Fibroblast of peridontal ligament (primary cell): Measurements from ENCODE around the gene GIGYF2.
"Not testable (repeated sequence)": the region's sequence is repeated elsewhere in the genome, so short reads cannot be mapped to it uniquely, and the experiment has no call there.

Experiments
- DNase-seq: peaks from one replicate; pipeline ENCODE4 v3.0.0-alpha.2; 2010; ENCODE audit errors: extremely low read depth

Gene GIGYF2

DNA sequence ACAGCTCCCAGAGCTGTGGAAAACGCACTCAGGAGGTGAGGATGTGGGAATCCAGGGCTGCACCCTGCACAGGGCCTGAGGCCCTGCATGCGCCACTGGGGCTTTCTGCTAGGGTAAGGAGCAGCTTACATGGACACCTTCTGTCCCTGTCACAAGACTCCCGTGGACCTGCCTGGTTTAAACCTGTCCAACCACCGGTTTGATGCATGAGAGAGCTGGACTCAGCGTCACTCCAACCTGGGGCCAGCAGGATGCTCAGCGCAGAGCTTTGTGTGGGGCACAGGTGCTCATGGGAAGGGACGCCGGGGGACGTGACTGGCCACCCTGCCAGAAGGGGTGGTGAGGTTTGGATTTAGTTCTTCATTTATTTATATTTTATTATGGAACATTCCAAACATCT lies 197.1 kb downstream of the GIGYF2 start:
- no peak for DNase-seq

DNA sequence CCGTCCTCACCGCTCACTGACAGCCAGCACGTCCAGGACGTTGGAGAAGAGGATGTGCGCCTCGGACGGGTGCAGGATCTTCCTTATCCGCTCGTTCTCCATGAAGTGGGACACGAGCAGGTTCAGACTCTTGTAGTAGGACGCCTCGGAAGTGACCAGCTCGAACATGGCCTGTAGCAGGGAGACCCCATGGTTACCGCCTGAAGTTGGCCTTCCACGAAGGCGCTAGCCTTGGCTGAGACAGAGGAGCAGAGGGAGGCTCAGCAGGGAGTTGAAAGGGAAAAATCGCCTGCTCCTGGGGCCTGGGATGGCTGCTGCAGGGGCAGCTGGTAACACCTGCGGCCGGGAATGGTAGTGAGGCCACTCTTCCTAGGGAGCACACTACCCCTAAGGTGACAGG lies 197.6 kb downstream of the GIGYF2 start:
- no peak for DNase-seq

DNA sequence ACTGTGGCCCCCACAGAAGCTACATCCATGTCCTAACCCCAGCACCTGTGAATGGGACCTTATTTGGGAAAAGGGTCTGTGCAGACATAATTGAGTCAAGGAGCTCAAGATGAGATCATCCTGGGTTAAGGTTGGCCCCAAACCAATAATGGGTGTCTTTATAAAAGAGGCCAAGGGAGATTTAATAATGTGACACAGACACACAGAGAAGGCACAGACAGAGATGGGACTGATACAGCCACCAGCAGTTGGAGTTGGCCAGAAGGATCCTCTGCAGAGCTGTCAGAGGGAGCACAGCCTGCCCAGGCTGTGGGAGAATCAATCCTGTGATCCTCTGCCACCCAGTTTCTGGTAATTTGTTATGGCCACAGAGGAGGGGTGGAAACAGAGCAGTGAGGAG lies 199.0 kb downstream of the GIGYF2 start:
- DNase-seq, result no peak

DNA sequence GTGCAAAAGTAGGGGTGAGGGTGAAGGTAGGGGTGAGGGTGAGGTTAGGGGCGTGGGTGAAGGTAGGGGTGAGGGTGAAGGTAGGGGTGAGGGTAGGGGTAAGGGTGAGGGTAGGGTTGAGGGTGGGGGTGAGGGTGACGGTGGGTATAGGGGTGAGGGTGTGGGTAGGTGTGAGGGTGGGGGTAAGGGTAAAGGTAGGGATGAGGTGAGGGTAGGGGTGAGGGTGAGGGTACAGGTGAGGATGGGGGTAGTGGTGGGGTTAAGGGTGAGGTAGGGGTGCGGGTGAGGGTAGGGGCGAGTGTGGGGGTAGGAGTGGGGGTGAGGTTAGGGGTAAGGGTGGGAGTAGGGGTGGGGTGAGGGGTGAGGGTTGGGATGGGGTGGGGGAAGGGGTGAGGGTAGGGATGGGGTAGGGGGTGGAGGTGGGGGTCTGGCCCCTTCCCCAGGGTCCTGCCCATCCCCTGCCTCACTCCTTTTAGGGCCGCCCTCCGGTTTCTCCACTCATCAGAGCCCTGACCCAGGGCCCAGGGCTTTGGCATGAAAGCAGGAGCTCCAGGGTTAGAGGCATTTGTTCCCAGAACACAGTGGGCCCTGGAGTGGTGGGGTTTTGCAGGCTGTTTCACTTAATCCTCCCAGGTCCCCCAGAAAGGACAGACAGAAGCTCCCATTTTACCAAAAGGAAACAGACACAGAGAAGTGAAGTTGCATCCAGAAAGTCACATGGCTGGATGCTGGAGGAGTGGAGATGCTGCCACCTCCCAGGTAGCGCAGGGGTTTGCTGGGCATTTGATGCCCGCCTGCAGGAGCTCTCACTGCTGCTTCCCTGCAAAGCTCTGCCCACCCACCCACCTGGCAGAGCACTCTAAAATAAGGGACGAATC lies 199.8 kb downstream of the GIGYF2 start:
- no peak for DNase-seq

DNA sequence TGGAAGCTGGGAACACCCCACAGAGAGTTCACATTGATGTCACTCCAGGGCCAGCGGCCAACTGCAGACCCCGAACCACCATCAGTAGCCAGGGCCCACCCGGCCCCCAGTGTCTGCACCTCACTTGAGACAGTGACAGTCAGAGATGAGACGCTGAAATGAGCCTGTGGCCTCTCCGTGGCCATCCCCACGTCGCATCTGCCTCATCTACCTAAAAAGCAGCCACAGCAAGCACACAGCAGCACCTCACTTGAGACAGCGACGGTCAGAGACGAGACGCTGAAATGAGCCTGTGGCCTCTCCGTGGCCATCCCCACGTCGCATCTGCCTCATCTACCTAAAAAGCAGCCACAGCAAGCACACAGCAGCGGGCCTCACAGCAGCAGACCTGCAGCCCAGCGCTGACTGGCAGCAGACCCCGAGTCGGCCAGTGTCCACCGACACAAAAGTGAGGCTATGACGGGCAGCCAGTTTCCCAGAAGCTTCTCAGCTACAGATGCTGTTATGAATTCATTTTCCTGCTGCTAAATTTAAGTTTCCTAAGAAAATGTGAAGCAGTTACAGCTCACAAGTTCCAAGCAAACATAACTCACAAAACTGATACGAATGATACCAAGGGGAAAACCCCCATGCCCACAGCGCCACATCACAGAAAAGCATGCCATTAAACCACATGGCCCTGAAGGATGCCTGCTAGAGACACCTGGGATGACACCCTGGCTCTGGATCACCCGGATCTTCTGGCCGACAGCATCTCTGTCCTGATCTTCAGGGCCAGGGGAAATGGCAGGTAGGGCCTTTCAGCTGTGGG lies 200.7 kb downstream of the GIGYF2 start:
- no peak for DNase-seq

DNA sequence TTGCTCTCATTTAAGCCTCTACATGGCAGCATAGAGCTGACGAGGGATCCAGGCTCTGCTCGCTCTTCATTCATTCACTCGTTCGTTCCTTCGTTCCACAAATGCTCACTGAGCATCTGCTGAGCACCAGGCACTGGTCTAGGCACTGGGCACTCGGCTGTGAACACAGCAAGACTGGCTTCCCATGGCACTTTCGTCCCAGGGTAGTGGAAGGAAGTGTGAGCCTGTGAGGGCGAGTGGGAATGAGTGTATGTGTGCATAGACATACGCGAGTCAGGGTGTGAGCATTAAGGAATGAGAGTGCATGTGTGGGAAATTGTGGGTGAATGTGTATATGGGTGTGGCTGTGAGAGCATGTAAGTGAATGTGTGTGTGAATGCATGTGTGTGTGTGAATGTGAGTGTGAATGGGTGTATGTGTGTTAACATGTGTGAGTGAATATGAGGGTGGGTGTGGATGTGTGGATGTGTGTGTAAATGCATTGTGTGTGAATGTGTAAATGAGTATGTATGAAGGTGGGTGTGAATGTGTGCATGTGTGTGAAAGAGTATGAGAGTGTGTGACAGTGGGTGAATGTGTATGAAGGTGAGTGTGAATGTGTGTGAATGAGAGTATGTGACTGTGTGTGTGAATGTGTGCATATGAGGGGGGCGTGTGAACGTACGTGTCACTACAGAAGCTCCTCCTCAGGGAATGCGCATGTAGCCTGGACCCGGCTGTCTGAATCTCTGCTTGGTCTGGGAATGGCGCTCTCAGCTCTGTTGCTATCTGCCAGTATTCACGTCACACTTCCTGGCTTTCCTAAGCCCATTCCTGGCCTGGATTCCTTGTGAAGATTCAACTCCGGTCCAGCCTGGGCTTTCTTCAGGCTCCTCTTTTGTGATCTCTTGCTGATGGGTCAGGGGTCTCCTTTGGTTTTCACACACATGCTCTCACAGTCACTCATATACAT lies 201.7 kb downstream of the GIGYF2 start:
- no peak for DNase-seq

DNA sequence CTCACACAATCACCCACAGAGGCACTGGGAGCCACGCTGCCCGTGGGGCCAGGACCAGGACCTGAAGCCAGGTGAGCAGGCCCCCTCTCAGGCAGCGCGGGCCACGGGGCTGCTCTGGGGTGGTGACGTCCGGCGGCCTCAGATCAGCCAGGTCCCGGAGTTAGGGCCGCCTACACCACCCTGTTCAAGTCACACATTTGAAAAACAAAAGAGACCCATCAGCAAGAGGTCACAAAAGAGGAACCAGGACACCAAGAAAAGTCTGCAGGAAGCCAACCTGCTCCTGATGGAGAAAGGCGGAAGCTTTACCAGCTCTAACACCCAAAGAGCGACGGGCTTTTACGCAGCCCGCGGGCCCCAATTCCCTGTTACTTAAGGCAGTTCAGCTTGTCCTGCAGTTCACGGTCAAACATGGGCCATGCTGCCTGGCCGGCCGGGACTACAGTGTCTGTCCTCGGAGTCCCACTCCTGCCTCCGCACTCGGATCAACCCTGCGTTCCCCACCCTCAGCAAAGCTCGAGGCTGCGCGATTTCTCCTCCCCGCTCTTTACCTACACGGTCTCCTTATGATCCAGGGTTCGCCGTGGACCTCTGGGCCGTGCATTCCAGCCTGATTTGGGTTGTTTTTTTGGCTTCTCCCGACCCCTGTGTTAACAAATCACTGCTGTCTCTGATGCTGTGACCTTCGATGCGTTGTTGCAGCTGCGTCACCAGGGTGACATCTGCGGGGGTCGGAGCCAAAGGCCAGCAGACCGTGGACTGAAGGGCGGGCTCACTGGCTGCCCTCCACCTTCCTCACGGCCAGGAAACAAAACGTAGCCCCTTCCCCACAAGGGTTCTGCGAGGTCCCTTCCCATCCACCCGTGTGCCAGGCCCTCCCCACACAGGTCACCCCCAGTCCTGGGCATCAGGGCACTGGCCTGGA lies 203.9 kb downstream of the GIGYF2 start:
- no peak for DNase-seq

DNA sequence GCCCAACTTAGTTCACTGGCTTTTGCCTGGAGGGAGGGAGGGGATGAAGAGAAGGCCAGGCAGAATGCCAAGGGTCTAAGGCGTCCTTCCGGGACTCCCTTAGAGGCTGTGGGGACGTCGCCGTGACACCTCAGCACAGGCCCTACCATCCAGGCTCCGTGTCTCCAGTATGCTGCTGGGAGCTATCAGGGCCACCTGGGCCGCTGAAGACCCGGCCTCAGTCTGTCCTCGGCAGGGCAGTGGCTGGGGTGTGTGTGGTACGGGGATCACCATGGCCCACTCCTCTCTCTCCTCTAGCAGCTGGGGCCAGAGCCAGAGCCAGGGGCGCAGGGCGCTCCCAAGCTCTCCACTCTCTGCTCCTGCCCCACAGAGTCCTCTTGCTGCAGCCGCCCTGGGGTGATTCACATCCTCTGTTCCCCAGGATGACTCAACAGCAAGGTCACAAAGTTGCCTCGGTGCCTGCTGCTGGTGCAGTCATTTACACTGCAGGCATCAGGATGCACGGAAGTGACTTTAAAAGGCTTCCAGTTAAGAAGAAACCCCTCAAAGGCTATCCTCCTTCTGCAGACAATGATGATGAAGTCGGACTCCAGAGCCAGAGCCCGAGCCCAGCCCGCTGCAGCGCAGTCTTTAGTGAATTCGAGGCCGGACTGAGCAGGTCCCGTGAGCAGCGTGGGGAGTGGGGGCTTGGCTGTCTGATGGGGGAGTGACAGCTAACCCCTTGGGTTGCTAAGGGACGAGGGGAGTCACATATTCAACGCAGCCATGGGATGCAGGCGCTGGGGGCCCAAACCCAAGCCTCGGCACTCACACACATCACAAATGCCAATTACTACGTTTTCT lies 204.8 kb downstream of the GIGYF2 start:
- DNase-seq, result peak; percentile 73

DNA sequence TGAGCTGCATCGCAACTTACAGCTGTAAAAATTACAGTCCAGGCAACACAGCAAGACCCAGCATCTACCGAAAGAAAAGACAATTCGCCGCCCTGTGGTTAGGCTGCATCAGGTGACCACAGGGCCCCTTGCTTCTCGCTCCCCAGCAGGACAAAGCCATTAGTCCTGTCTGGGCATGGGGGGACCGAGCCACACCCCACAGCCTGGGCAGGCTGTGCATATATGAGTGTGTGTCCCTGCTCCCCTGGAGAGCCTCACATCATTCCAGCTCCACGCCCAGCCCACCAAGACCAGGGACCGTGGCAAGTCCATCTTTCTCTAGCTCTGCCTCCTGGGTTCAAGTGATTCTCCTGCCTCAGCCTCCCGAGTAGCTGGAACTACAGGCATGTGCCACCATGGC lies 206.9 kb downstream of the GIGYF2 start:
- DNase-seq, result no peak

DNA sequence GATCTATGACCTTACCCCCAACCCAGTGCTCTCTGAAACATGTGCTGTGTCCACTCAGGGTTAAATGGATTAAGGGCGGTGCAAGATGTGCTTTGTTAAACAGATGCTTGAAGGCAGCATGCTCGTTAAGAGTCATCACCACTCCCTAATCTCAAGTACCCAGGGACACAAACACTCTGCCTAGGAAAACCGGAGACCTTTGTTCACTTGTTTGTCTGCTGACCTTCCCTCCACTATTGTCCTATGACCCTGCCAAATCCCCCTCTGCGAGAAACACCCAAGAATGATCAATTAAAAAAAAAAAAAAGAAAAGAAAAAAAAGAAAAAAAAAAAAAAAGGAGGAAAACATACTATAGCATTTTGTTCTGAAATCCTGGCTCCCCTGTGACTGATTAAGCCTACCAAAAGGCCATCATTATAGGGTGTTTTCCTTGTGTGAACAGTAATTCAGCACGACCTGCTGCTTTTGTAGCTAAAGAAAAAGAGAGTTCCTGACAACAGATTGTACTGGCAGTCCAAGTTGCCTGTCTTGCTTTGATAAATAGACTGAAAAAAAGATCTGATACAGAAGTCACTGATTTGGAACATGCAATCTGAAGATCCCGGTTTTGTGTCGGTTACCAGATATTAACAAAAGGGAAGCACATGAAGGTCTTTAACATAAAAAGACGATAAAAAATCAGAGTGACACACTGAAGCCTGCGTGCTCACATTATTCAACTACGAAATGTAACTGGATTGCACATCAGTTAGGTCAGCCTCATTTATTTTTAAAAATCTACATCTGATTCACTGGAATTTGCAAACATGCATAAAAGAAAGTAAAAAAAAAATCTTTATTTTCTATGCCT lies 210.0 kb downstream of the GIGYF2 start:
- not testable (repeated sequence) for DNase-seq

DNA sequence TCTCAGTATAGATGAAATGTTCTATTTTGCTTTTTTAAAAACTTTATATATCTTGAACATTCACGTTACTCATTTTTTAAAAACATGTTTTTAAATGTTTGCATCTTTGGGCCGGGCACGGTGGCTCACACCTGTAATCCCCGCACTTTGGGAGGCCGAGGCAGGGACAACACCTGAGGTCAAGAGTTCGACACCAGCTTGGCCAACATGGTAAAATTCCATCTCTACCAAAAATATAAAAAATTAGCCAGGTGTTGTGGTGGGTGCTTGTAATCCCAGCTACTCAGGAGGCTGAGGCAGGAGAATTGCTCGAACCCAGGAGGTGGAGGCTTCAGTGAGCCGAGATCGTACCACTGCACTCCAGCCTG lies 210.6 kb downstream of the GIGYF2 start:
- not testable (repeated sequence) for DNase-seq

DNA sequence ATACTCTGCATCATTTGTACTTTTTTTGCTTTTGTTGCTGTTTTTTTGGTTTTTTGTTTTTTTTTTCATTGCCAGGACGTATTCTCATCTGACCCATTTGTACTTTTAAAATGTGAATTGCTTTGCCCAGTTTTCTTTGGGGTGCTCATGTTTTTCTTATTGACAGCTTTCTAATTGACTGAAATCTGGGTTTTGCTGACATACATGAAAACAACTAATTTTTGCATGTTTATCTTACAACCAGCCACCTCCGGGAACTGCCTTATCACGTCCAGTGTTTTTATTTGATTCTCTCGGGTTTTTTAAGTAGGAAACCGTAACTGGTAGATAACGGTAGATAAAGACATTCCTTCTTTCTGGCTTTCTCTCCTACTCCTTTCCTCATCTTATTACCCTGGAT lies 211.6 kb downstream of the GIGYF2 start:
- DNase-seq, result no peak
